ENCODE results near the gene ADCY9.

Gene ADCY9

GRCh38 chr16:4082474-4083044 is 33.7 kb downstream of the ADCY9 start:
- Histone ChIP-seq H3K4me2 (no peak overlapping the region), H3K9ac (no peak overlapping the region), H3K36me3 (ENCODE audit: insufficient read depth) (no peaks in the 10 kb centered on the region), H3K4me3 (IDR thresholded peaks at IDR 0.05; ENCODE audit: insufficient read depth, low read depth, low read length) (no peak overlapping the region), H3K4me1 (ENCODE audit: low read depth, poor library complexity, severe bottlenecking) (no peaks in the 10 kb centered on the region), H4K20me1 (ENCODE audit: insufficient read depth) (no peaks in the 10 kb centered on the region), H3K27me3 (ENCODE audit: insufficient read depth, low read depth) (no peaks in the 10 kb centered on the region), H2AFZ (ENCODE audit: low read depth) (no peak overlapping the region), H3K79me2 (ENCODE audit: insufficient read depth, low read depth) (no peaks in the 10 kb centered on the region), H3K27ac (no peak overlapping the region)
- TF ChIP-seq CTCF (conservative IDR thresholded peaks at IDR 0.05; ENCODE audit: low read depth, low read length): no peak

DNA sequence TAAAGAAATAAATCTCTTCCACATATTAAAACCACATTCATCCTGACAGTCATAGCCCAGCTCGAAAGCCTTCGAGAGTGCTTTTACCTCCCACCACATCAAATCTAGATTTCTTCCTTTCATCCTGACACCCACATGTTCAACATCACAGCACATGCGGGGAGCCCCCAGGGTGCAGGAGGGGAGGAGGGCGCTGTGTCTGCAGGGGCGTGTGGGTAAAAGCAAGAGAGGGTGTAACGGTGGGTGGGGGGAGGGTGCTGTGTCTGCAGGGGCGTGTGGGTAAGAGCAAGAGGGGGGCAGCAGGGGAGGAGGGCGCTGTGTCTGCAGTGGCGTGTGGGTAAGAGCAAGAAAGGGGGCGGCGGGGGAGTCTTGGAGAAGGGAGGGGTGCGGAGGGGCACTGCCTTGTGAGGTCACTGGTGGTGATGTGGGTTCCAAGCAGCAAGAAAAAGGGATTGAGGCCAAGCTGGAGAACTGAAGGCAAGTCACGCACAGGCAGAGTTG is 34.7 kb downstream of the ADCY9 start:
- Histone ChIP-seq H2AFZ (ENCODE audit: low read depth) (no peak overlapping the region), H3K27me3 (ENCODE audit: insufficient read depth, low read depth) (no peaks in the 10 kb centered on the region), H3K4me1 (ENCODE audit: low read depth, poor library complexity, severe bottlenecking) (no peaks in the 10 kb centered on the region), H3K27ac (no peak overlapping the region), H3K9ac (no peak overlapping the region), H3K4me3 (IDR thresholded peaks at IDR 0.05; ENCODE audit: insufficient read depth, low read depth, low read length) (no peak overlapping the region), H3K4me2 (no peak overlapping the region), H3K79me2 (ENCODE audit: insufficient read depth, low read depth) (no peaks in the 10 kb centered on the region), H3K36me3 (ENCODE audit: insufficient read depth) (no peaks in the 10 kb centered on the region), H4K20me1 (ENCODE audit: insufficient read depth) (no peaks in the 10 kb centered on the region)
- no peak for TF ChIP-seq CTCF (conservative IDR thresholded peaks at IDR 0.05; ENCODE audit: low read depth, low read length)

- Histone ChIP-seq H3K79me2 (ENCODE audit: insufficient read depth, low read depth) (no peaks in the 10 kb centered on the region), H3K9ac (no peak overlapping the region), H3K4me3 (IDR thresholded peaks at IDR 0.05; ENCODE audit: insufficient read depth, low read depth, low read length) (no peak overlapping the region), H3K4me1 (ENCODE audit: low read depth, poor library complexity, severe bottlenecking) (no peaks in the 10 kb centered on the region), H3K27ac (no peak overlapping the region), H4K20me1 (ENCODE audit: insufficient read depth) (no peaks in the 10 kb centered on the region), H3K4me2 (no peak overlapping the region), H3K27me3 (ENCODE audit: insufficient read depth, low read depth) (no peaks in the 10 kb centered on the region), H2AFZ (ENCODE audit: low read depth) (no peak overlapping the region), H3K36me3 (ENCODE audit: insufficient read depth) (no peaks in the 10 kb centered on the region)
- TF ChIP-seq CTCF (conservative IDR thresholded peaks at IDR 0.05; ENCODE audit: low read depth, low read length): no peak
Measured at GRCh38 chr16:4081047-4081446, 35.2 kb downstream of the ADCY9 start.

DNA sequence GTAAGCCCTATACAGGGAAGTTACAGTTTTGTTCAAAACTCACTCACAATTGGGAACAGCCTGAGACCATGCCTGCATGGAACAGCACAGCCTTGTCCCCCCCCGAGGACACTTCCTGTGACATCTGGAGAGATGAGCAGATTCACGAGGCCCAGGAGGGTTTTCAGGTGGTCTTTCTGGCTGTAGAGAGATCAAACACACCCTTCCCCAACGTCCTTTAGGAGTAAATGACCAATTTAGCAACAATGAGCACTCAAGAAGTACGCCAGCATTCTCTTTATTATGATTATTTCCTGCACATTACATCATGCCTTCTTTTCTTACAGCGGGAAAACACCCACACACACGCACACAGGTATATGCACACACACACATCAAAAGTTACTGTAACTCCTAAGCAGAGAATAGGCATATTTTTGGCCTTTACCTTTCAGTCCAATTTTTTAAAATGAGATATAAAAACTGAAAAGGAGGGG is 39.0 kb downstream of the ADCY9 start:
- Histone ChIP-seq H2AFZ (ENCODE audit: low read depth) (no peak overlapping the region), H4K20me1 (ENCODE audit: insufficient read depth) (no peaks in the 10 kb centered on the region), H3K36me3 (ENCODE audit: insufficient read depth) (no peaks in the 10 kb centered on the region), H3K4me1 (ENCODE audit: low read depth, poor library complexity, severe bottlenecking) (no peaks in the 10 kb centered on the region), H3K9ac (no peak overlapping the region), H3K27ac (no peak overlapping the region), H3K4me3 (IDR thresholded peaks at IDR 0.05; ENCODE audit: insufficient read depth, low read depth, low read length) (no peak overlapping the region), H3K27me3 (ENCODE audit: insufficient read depth, low read depth) (no peaks in the 10 kb centered on the region), H3K4me2 (no peak overlapping the region), H3K79me2 (ENCODE audit: insufficient read depth, low read depth) (no peaks in the 10 kb centered on the region)
- no peak for TF ChIP-seq CTCF (conservative IDR thresholded peaks at IDR 0.05; ENCODE audit: low read depth, low read length)
